Measurements from ENCODE around the gene MSANTD1. TPM values are rescaled to one million over a fixed set of nuclear protein-coding genes. Genes with fewer than 3 reads are reported as not detected.
A peak's percentile ranks its signal among the peaks of the same experiment; 100 is the strongest.

Gene MSANTD1
- total and polyA plus RNA-seq, 4 donors, result 0.33 to 3.5 (median 1.9) TPM; not detected in 1

DNA sequence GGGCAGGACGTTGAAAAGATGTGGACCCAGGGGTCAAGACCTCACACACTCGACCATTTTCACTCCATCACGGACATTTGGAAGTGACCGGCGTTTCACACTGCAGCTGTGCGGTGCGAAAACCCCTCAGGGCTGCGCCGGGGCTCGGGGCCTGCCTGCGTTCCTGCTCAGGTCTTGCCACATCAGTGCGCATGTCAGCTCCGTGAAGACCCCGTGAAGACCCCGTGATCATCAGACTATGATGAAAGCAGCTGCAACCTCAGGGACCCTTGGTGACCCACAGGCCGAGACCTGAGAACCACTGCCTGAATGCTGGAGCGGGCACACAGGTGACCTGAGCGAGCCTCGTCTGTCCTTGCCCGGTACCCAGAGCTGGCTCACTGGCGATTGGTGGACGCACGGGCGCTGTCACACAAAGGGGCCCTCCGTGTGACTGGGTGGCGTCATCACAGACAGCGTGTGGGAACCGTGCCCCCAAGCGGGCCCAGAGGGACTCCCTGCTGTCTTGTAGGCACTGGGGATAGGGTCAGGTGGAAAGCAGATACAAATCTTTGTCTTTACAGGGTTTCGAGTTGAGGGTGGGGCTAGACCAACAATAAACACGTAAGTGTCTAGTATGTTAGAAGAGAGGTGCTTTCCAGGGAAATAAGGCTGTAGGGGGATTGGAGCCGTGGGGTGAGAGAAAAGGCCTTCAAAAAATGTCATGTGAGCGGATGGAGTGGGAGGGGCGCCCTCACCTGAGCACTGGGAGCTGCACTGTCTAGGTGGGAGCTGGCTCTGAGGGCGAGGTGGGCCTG, 12.7 kb downstream of the MSANTD1 start:
- no peaks in the 10 kb centered on the region for H3K27me3 ChIP-seq (ENCODE audit: control insufficient read depth in 1 of 2, insufficient read depth in 2 of 2, low read length in 1 of 2)
- DNase-seq (peak in 1 of 2 donors; percentile 67), ATAC-seq (ENCODE audit: low FRiP score) (no peak)
- no peaks in the 10 kb centered on the region for H3K36me3 ChIP-seq (ENCODE audit: control insufficient read depth in 1 of 2, insufficient read depth in 2 of 2, low read length in 1 of 2)
- intact Hi-C loops (cut with DNase I), result no loop called here
- WGBS, 2 donors, result 89 to 91% methylated on average over 35 of the region's 35 CpGs
- no peaks in the 10 kb centered on the region for H3K9me3 ChIP-seq (ENCODE audit: control insufficient read depth, low read length)
- H3K4me1 ChIP-seq (ENCODE audit: control insufficient read depth in 1 of 2, insufficient read depth in 2 of 2, low read length in 2 of 2), result no peaks in the 10 kb centered on the region
- H3K27ac ChIP-seq (ENCODE audit: low read depth in 1 of 2, low read length in 2 of 2), result no peak overlapping the region
- no peak overlapping the region for H3K4me3 ChIP-seq (ENCODE audit: low read length in 2 of 2)

DNA sequence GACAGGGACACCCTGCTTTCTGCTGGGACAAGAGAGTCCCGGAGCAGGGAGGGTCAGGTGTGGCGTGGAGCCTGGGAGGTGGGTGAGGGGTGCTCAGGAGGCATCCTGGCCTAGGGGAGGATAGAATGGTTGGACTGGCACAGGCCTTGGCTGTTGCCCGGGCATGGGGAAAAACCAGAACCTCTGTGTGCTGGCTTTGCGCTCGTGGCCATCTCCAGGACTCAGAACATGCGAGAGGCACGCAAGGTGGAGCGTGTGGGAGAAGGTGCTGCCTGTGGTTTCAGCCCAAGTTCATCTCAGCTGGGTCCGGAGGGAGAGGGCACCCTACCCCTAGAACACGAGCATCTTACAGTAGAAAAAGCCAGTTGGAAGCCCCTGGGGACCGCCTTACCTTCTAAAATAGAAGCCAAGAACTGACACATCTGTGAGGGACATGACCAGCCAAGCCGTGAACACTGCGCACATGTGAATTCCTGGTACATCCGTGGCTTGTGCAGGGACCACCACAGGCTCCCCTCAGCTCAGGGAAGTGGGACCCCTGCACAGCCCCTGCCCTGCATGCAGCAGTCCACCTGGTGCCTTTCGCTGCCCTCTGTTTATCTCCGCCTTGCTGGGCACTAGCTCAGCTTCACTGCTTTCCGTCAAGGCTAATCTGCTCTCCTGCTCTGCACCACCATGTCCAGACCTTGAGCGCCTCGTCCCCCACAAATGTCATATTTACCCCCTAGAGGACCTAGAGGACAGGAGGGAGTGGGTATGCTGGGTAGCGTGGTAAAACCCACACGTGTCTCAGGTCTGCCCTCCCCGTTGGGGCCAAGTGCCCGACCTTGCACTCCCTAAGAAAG, 13.5 kb downstream of the MSANTD1 start:
- H3K27ac ChIP-seq (ENCODE audit: low read depth in 1 of 2, low read length in 2 of 2), result no peak overlapping the region
- DNase-seq (peak; percentile 35 to 68), ATAC-seq (ENCODE audit: low FRiP score) (no peak)
- no peaks in the 10 kb centered on the region for H3K27me3 ChIP-seq (ENCODE audit: control insufficient read depth in 1 of 2, insufficient read depth in 2 of 2, low read length in 1 of 2)
- H3K4me3 ChIP-seq (ENCODE audit: low read length in 2 of 2), result no peak overlapping the region
- no peaks in the 10 kb centered on the region for H3K9me3 ChIP-seq (ENCODE audit: control insufficient read depth, low read length)
- H3K4me1 ChIP-seq (ENCODE audit: control insufficient read depth in 1 of 2, insufficient read depth in 2 of 2, low read length in 2 of 2), result no peaks in the 10 kb centered on the region
- 87 to 89% methylated on average over 23 of the region's 23 CpGs for WGBS, 2 donors
- no peaks in the 10 kb centered on the region for H3K36me3 ChIP-seq (ENCODE audit: control insufficient read depth in 1 of 2, insufficient read depth in 2 of 2, low read length in 1 of 2)
- intact Hi-C loops (cut with DNase I), result no loop called here

DNA sequence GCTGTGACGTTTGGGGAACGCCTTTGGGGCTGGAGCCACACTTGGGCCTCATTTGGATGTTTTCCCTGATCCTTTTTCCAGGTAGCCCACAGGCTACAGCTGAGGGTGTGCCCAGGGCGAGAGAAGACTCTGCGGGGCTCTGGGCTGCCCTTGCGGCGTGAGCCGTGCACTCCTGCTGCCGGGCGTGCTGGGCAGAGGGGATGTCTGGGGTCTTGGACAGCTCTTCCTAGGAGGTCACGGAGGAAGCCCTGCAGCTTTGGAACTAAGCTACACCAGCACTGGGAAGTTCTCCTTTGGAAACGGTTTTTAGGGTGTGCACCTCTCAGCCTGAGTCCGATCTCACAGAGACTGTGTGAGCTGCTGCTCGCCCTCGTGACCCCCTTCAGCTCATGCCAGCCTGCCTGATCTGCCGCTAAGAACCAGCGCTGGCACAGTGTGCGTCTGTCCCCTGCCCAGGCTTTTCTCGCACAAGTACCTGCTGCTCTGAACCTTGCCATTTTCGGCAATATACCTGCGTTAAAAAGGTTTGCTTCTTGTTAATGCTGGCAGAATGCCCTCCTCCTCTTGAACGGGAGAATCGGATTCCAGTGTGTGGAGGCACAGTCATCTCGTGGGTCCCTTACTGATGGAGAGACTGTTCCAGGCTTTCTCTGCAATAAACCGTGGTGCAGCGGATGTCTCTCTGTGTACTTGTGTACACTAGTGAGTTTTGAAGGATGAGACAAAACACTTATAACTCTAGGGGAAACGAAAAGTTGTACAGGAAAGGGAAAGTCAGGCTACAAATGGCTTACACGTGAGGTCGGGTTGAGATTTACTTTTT, 14.3 kb downstream of the MSANTD1 start:
- Histone ChIP-seq H3K4me1 (ENCODE audit: control insufficient read depth in 1 of 2, insufficient read depth in 2 of 2, low read length in 2 of 2) (no peaks in the 10 kb centered on the region), H3K27ac (ENCODE audit: low read depth in 1 of 2, low read length in 2 of 2) (no peak overlapping the region), H3K9me3 (ENCODE audit: control insufficient read depth, low read length) (no peaks in the 10 kb centered on the region), H3K27me3 (ENCODE audit: control insufficient read depth in 1 of 2, insufficient read depth in 2 of 2, low read length in 1 of 2) (no peaks in the 10 kb centered on the region), H3K36me3 (ENCODE audit: control insufficient read depth in 1 of 2, insufficient read depth in 2 of 2, low read length in 1 of 2) (no peaks in the 10 kb centered on the region), H3K4me3 (ENCODE audit: low read length in 2 of 2) (no peak overlapping the region)
- intact Hi-C loops (cut with DNase I), result no loop called here
- ATAC-seq (ENCODE audit: low FRiP score) (no peak), DNase-seq (peak; percentile 26 to 41)
- 84 to 86% methylated on average over 28 of the region's 28 CpGs for WGBS, 2 donors

DNA sequence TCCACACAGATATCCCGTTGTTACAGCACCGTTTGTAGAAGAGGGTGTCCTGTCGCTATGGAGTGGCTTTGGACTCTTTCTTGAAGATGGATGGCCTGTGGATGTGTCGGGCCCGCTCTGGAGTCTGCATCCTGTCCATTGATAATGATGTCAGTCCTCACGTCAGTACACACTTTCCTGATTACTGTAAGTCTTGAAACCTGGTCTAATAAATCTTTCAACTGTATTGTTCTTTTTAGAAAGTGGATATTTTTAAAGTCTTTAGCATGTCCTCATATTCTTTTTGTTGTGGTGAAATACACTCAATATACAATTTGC, 14.9 kb downstream of the MSANTD1 start:
- 62 to 75% methylated on average over 6 of the region's 6 CpGs for WGBS, 2 donors

DNA sequence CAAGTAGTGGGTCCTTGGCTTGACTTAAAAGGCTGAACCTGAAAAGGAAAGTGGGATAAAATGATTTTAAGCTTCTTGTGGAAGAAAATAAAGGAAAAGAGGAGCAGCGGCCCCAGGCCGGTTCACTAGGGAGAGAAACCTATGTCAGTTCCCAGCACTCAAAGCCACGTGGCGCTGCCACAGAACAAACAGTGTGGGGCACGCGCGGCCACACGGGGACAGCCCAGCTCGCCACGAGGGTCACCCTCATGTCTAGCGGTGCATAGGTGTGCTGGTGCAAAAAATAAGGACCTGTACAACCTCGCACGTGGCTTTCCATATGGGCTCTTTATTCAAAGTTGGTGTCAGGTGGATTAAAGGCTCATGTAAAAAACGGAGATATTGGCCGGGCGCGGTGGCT, 17.1 kb downstream of the MSANTD1 start:
- H3K4me1 ChIP-seq (ENCODE audit: control insufficient read depth in 1 of 2, insufficient read depth in 2 of 2, low read length in 2 of 2), result no peaks in the 10 kb centered on the region
- H3K9me3 ChIP-seq (ENCODE audit: control insufficient read depth, low read length), result no peaks in the 10 kb centered on the region
- 92 to 95% methylated on average over 16 to 17 of the region's 17 CpGs for WGBS, 2 donors
- H3K27me3 ChIP-seq (ENCODE audit: control insufficient read depth in 1 of 2, insufficient read depth in 2 of 2, low read length in 1 of 2), result no peaks in the 10 kb centered on the region
- H3K27ac ChIP-seq (ENCODE audit: low read depth in 1 of 2, low read length in 2 of 2), result no peak overlapping the region
- H3K36me3 ChIP-seq (ENCODE audit: control insufficient read depth in 1 of 2, insufficient read depth in 2 of 2, low read length in 1 of 2), result no peaks in the 10 kb centered on the region
- no peak overlapping the region for H3K4me3 ChIP-seq (ENCODE audit: low read length in 2 of 2)
- peak in 1 of 2 donors; percentile 65 for DNase-seq
- intact Hi-C loops (cut with DNase I), result no loop called here
- ATAC-seq (ENCODE audit: low FRiP score), result no peak

More for the DNA sequence above, 14.9 kb downstream of the MSANTD1 start:
- H3K27ac ChIP-seq (ENCODE audit: low read depth in 1 of 2, low read length in 2 of 2), result no peak overlapping the region
- H3K27me3 ChIP-seq (ENCODE audit: control insufficient read depth in 1 of 2, insufficient read depth in 2 of 2, low read length in 1 of 2), result no peaks in the 10 kb centered on the region
- no peak for DNase-seq
- no peaks in the 10 kb centered on the region for H3K4me1 ChIP-seq (ENCODE audit: control insufficient read depth in 1 of 2, insufficient read depth in 2 of 2, low read length in 2 of 2)
- no peak overlapping the region for H3K4me3 ChIP-seq (ENCODE audit: low read length in 2 of 2)
- no peak for ATAC-seq (ENCODE audit: low FRiP score)
- no peaks in the 10 kb centered on the region for H3K36me3 ChIP-seq (ENCODE audit: control insufficient read depth in 1 of 2, insufficient read depth in 2 of 2, low read length in 1 of 2)
- intact Hi-C loops (cut with DNase I), result no loop called here
- H3K9me3 ChIP-seq (ENCODE audit: control insufficient read depth, low read length), result no peaks in the 10 kb centered on the region

DNA sequence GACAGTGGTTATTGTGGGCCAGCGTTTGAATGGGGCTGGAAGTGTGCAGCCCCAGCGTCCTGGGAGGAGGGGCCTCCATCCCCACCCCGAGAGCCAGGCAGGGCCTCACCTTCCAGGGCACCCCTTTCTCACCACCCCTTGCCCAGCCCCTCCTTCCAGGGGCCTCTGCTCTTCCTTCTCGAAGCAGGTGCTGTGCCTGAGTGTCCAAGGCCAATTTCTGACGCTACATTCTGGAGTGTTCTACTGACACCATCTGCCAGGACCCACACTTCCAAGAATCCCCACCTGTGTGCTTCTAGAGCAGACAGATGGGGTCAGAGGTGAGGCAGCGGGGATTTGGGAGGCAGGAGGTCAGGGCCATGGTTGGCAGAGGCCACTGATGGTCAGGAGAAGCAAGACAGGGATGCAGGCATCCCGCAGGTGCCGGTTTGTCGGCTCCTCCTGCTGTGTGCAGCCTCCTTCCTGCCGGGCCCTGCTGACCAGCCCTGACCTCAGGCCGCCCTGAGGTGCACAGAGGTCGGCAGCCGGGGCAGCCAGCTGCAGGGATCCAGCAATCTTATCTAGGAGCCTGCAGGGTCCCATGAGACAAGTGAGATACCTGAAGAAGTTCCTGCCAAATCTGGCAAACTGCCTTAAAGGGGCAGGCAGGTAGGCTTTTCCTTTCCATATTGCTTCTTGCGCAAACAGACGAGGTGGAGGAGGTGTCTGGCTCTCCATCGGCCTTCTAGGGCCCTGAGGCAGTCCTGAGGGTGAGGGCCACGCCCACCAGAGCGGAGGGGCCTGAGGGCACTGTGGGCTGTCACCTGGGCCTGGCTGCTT, 18.8 kb downstream of the MSANTD1 start:
- H3K27ac ChIP-seq (ENCODE audit: low read depth in 1 of 2, low read length in 2 of 2), result no peak overlapping the region
- WGBS, 2 donors, result 92 to 94% methylated on average over 18 of the region's 18 CpGs
- no peaks in the 10 kb centered on the region for H3K4me1 ChIP-seq (ENCODE audit: control insufficient read depth in 1 of 2, insufficient read depth in 2 of 2, low read length in 2 of 2)
- DNase-seq (peak in 1 of 2 donors; percentile 47), ATAC-seq (ENCODE audit: low FRiP score) (no peak)
- H3K27me3 ChIP-seq (ENCODE audit: control insufficient read depth in 1 of 2, insufficient read depth in 2 of 2, low read length in 1 of 2), result no peaks in the 10 kb centered on the region
- intact Hi-C loops (cut with DNase I), result no loop called here
- H3K4me3 ChIP-seq (ENCODE audit: low read length in 2 of 2), result no peak overlapping the region
- H3K36me3 ChIP-seq (ENCODE audit: control insufficient read depth in 1 of 2, insufficient read depth in 2 of 2, low read length in 1 of 2), result no peaks in the 10 kb centered on the region
- no peaks in the 10 kb centered on the region for H3K9me3 ChIP-seq (ENCODE audit: control insufficient read depth, low read length)

DNA sequence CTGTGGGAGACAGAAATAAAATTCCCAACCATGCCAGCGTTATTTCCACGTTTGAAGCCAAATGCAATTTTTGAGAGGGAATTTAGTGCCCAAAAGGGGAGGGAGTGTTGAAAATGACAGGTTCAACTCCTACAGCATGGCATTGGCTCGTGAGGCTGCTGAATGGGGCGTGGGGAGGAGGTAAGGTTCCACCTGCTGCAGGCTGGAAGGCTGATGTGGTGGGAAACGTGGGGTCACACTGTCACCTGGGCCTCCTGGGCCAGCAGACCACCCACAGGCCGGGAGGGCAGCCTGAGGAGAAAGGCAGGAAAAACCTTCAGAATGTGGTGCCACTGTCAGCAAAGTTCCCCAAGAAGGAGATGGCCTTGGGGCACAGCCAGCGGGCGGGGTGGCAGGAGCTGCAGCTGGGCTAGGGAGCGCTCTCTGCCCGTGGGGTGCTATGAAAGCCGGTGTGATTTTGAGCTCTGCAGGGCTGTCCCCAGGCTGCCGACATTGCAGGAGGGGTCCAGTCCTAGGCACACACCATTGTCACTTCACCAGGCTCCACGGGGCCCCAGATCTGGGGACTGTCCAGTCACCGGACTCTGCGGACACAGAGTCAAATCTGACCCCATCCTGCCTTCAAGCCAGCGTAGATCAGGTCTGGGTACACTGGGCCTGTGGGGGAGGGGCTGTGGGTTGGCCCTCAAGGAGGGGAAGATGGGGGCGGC, 19.6 kb downstream of the MSANTD1 start:
- H3K9me3 ChIP-seq (ENCODE audit: control insufficient read depth, low read length), result no peaks in the 10 kb centered on the region
- H3K4me3 ChIP-seq (ENCODE audit: low read length in 2 of 2), result no peak overlapping the region
- 89 to 94% methylated on average over 16 to 17 of the region's 17 CpGs for WGBS, 2 donors
- peak; percentile 29 for ATAC-seq (ENCODE audit: low FRiP score)
- intact Hi-C loops (cut with DNase I), result no loop called here
- peak in 1 of 2 donors; percentile 44 for DNase-seq
- H3K36me3 ChIP-seq (ENCODE audit: control insufficient read depth in 1 of 2, insufficient read depth in 2 of 2, low read length in 1 of 2), result no peaks in the 10 kb centered on the region
- no peak overlapping the region for H3K27ac ChIP-seq (ENCODE audit: low read depth in 1 of 2, low read length in 2 of 2)
- no peaks in the 10 kb centered on the region for H3K27me3 ChIP-seq (ENCODE audit: control insufficient read depth in 1 of 2, insufficient read depth in 2 of 2, low read length in 1 of 2)
- H3K4me1 ChIP-seq (ENCODE audit: control insufficient read depth in 1 of 2, insufficient read depth in 2 of 2, low read length in 2 of 2), result no peaks in the 10 kb centered on the region
